GM12878 (cell line): ENCODE measurements around the gene RIMS1. TPM values are rescaled to one million over a fixed set of nuclear protein-coding genes. Genes with fewer than 3 reads are reported as not detected.
A peak's percentile ranks its signal among the peaks of the same experiment; 100 is the strongest.

Source experiments
- ATAC-seq: fragments of 200-7000 bp; cut with Tn5 transposase; 3 replicates; pipeline ENCODE4 v1.9.1; 2020; ENCODE audit warnings: mild to moderate bottlenecking, moderate library complexity
- BruUV-seq: library from RNA; stranded (reverse); fragments of 400-500 nt; replicated peaks from 2 replicates; lab custom pipeline; 2021; lab: Mats Ljungman, UMichigan
- CTCF ChIA-PET: fragments of 300-600 bp; sonication (Branson Sonifier 250); formaldehyde crosslinking; extraction: SDS; loops from one replicate; lab custom pipeline; 2021; ENCODE audit warnings: inconsistent platforms; lab: Yijun Ruan, JAX
- POLR2A ChIA-PET: fragments of 350-600 bp; formaldehyde crosslinking; extraction: SDS; loops from one replicate; lab custom pipeline; 2021; ENCODE audit warnings: inconsistent platforms; lab: Charles Lee
- RAD21 ChIA-PET: fragments of 300-600 bp; sonication (Branson Sonifier 250); formaldehyde crosslinking; loops from one replicate; lab custom pipeline; 2023; ENCODE audit warnings: antibody characterized with exemption; ENCODE audit not compliant: unreplicated experiment; lab: Charles Lee
- SMC1A ChIA-PET: fragments of 300-600 bp; sonication (Branson Sonifier 250); formaldehyde crosslinking; loops from one replicate; lab custom pipeline; 2023; ENCODE audit not compliant: unreplicated experiment, uncharacterized antibody; lab: Charles Lee
- DNase-seq: peaks from one replicate; pipeline ENCODE4 v3.0.0-alpha.2; 2011; ENCODE audit warnings: low read depth, low spot score
- FAIRE-seq: peaks from 3 replicates; lab custom pipeline; 2011; peaks lifted over from hg19 to GRCh38; lab: Jason Lieb, UNC
- H2AFZ ChIP-seq: 2 replicates; pipeline ENCODE4 v1.6.0; 2011; ENCODE audit warnings: low read depth, low read length, control low read depth; ENCODE audit not compliant: control insufficient read depth
- H3K27ac ChIP-seq: 2 replicates; pipeline ENCODE4 v1.5.1; 2011; ENCODE audit warnings: control low read depth; ENCODE audit not compliant: control insufficient read depth, insufficient read depth
- H3K27me3 ChIP-seq, 2 experiments: replicated peaks in 1 of 2; 2 replicates each; pipeline versions ENCODE4 v1.6.0 to v1.6.1; 2011; ENCODE audit warnings: low read length in 1 of 2; ENCODE audit not compliant: control insufficient read depth in 2 of 2, insufficient read depth in 2 of 2
- H3K36me3 ChIP-seq, 2 experiments: 2 replicates each; pipeline ENCODE4 v1.5.1; 2011; ENCODE audit warnings: low read length in 1 of 2; ENCODE audit not compliant: control insufficient read depth in 2 of 2, insufficient read depth in 2 of 2
- H3K4me1 ChIP-seq: 2 replicates; pipeline ENCODE4 v1.6.1; 2011; ENCODE audit warnings: mild to moderate bottlenecking, low read length, moderate library complexity, mixed read lengths; ENCODE audit not compliant: control insufficient read depth, insufficient read depth
- H3K4me2 ChIP-seq: 2 replicates; pipeline ENCODE4 v1.6.0; 2011; ENCODE audit warnings: control low read depth; ENCODE audit not compliant: control insufficient read depth, insufficient read depth
- H3K4me3 ChIP-seq: fragments of 200-600 bp; sonication (generic); 2 replicates; pipeline ENCODE4 v1.5.1; 2016
- H3K79me2 ChIP-seq: 2 replicates; pipeline ENCODE4 v1.6.0; 2011; ENCODE audit warnings: low read length; ENCODE audit not compliant: control insufficient read depth, insufficient read depth
- H3K9ac ChIP-seq: 2 replicates; pipeline ENCODE4 v1.8.0; 2011; ENCODE audit warnings: low read length, control low read depth, mixed read lengths; ENCODE audit not compliant: control insufficient read depth, insufficient read depth
- H3K9me3 ChIP-seq: replicated peaks from 3 replicates; pipeline ENCODE4 v1.5.1; 2011; ENCODE audit warnings: mild to moderate bottlenecking, low read length; ENCODE audit not compliant: control insufficient read depth, insufficient read depth
- H4K20me1 ChIP-seq: 2 replicates; pipeline ENCODE4 v1.6.0; 2011; ENCODE audit not compliant: control insufficient read depth, insufficient read depth
- IRF4 ChIP-seq: IDR thresholded peaks from 2 replicates; pipeline ENCODE4 v1.6.1; 2011; ENCODE audit warnings: low read depth, low read length
- PML ChIP-seq: IDR thresholded peaks from 2 replicates; pipeline ENCODE4 v1.6.1; 2012; ENCODE audit warnings: low read length, inconsistent platforms
- SP1 ChIP-seq: IDR thresholded peaks from one replicate; pipeline ENCODE4 v1.6.1; 2011; ENCODE audit warnings: low read depth, low read length
- SUZ12 ChIP-seq: fragments of 200-600 bp; sonication (generic); IDR thresholded peaks from one replicate; pipeline ENCODE4 v1.6.1; 2018; ENCODE audit warnings: antibody characterized with exemption, mild to moderate bottlenecking; ENCODE audit not compliant: unreplicated experiment
- ZNF207 ChIP-seq: fragments of 450-650 bp; IDR thresholded peaks from 2 replicates; pipeline ENCODE4 v1.6.1; 2014; ENCODE audit warnings: antibody characterized with exemption, mild to moderate bottlenecking, borderline replicate concordance
- ZNF622 ChIP-seq: fragments of 450-650 bp; IDR thresholded peaks from 2 replicates; pipeline ENCODE4 v1.6.1; 2017; ENCODE audit warnings: mild to moderate bottlenecking, inconsistent platforms
- WGBS: methylation state at CpG from one replicate; pipeline ENCODE4 v1.1.6; 2016; ENCODE audit warnings: low lambda C conversion rate; ENCODE audit not compliant: insufficient replicate concordance, insufficient coverage; ENCODE audit errors: missing lambda C conversion rate; 5-methylcytosine and 5-hydroxymethylcytosine counted together
- in situ Hi-C: fragments of 300-500 bp; cut with MboI; formaldehyde crosslinking; loops from 9 replicates; pipeline ENCODE4 v1.14.3; 2018; ENCODE audit warnings: mixed read lengths
- intact Hi-C: fragments of 100-400 bp; cut with micrococcal nuclease; formaldehyde crosslinking; loops from one replicate; pipeline ENCODE4 v1.14.2; 2022; ENCODE audit not compliant: unreplicated experiment
- polyA plus RNA-seq, 11 experiments: library from polyadenylated mRNA; depleted of rRNA in 4 of 11; unstranded in 6 of 11; stranded (reverse) in 5 of 11; fragments of >200 nt; fragmentation: Nextera tagmentation in 4 of 11; fragmentation: Illumina TruSeq in 1 of 11; extraction: Ambion mirVana in 4 of 11; extraction: Trizol in 1 of 11; gene quantifications; 1 replicate in 1 of 11; 2 replicates in 10 of 11; pipeline versions ENCODE4 v1.2.1 to v1.2.3, GENCODE V29; 2011 to 2016; ENCODE audit warnings: inconsistent platforms in 2 of 11, missing spikeins in 2 of 11, low read depth in 1 of 11
- total RNA-seq, 4 experiments: library from RNA; depleted of rRNA in 3 of 4; stranded (reverse); fragments of >200 nt in 3 of 4; fragmentation: Illumina TruSeq in 1 of 4; extraction: Trizol in 1 of 4; gene quantifications; 2 replicates each; pipeline versions ENCODE4 v1.2.1 to v1.2.3, GENCODE V29; 2013 to 2021

RIMS1 gene
- total and polyA plus RNA-seq, 10 of the 15 experiments (the other 5 are each of a cell fraction or from before 2014, with no cell fraction given): 0.05 to 0.76 (median 0.23) TPM

DNA sequence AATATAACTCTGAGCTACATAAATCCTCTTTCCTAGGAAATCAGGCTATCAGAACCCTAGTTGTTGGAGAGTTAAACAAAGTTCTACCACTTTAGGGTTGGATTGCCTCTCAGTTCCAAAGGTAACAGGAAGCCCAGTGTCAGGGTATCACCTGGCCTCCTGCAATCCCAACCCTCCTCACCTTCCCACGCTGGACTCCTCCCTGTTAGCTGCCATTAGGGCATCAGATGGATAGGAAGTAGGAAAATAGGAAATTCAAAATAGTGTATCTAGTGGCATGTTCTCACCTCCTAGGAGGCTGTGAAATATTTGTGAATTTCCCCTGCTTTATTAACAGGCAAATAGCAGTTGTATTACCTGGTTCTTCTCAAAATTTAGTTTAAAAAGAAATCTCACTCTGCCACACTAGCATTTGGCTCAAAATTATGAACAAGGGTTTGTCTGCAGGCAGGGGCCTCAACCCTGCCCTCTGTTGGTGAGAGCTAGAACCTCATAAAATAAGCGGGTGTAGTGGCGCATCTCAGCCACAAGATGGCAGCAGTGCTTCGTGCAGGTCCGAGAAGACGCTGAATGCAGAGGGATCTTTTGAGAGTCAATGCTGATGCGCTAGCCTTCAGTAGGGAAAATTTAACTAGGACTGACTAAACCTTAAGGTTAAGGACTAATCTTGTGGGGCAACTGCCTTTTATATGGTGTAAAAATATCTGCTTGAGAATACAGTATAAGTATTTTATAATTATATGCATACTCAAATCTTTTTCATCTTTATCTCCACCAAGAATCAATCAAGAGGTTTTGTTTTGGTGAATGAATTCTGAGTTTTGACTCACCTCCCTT lies 525.7 kb downstream of the RIMS1 start (continued):
- TF ChIP-seq IRF4 (0 out of 2 replicates have a peak, but pooled peaks have one; percentile 51), SP1 (no peak), PML (no peak), ZNF207 (0 out of 2 replicates have a peak, but pooled peaks have one; percentile 24)

GRCh38 chr6:72412709-72413044 lies 526.3 kb downstream of the RIMS1 start:
- 67% methylated on average over 7 of the region's 7 CpGs for WGBS
- ChIA-PET RAD21 (interaction anchor here (0.9 to 4.3 kb wide), 9 partner anchors 9 to 914 kb away, joined by 3 to 31 read pairs (median 6); no protein-coding TSS in a partner anchor), POLR2A (no interaction called here), CTCF (interaction anchor here (0.7 to 7.3 kb wide), 35 partner anchors 8 to 915 kb away, joined by 3 to 56 read pairs (median 6); no protein-coding TSS in a partner anchor), SMC1A (interaction anchor here (0.6 to 5.7 kb wide), 12 partner anchors 10 to 916 kb away, joined by 3 to 31 read pairs (median 3); no protein-coding TSS in a partner anchor)
- ATAC-seq: no peak
- intact Hi-C loops (loop anchor here (1.0 to 5.0 kb wide), 5 partner anchors 170 to 914 kb away; no protein-coding TSS in a partner anchor), in situ Hi-C loops (loop anchor here (5.0 kb wide), 3 partner anchors 720 to 915 kb away; no protein-coding TSS in a partner anchor)
- Histone ChIP-seq H3K36me3 (no peaks in the 10 kb centered on the region), H2AFZ (no peak overlapping the region), H3K27ac (no peak overlapping the region), H3K9me3 (no peaks in the 10 kb centered on the region), H3K4me2 (no peak overlapping the region), H3K27me3 (peaks cover 1 to 3% of the 10 kb centered on the region in 2 experiments; a peak in 2 of 4 replicates), H3K4me3 (no peak overlapping the region), H4K20me1 (no peaks in the 10 kb centered on the region), H3K79me2 (no peaks in the 10 kb centered on the region), H3K9ac (no peak overlapping the region), H3K4me1 (no peaks in the 10 kb centered on the region)
- no peak for FAIRE-seq
- DNase-seq: no peak
- TF ChIP-seq ZNF622 (no peak), SUZ12 (no peak)
- BruUV-seq: no TSS peak
